Measurements from ENCODE around the gene ERVK3-1.
"Not testable (repeated sequence)": the region's sequence is repeated elsewhere in the genome, so short reads cannot be mapped to it uniquely, and the experiment has no call there.

Gene ERVK3-1

GRCh38 chr19:58305065-58305931 lies at the start of gene ERVK3-1:
Gene ERVK3-1 (plus strand): TSS chr19:58305377. CDS start chr19:58312169, 6,792 bp downstream.
- DNase-seq = peak; percentile 87

DNA sequence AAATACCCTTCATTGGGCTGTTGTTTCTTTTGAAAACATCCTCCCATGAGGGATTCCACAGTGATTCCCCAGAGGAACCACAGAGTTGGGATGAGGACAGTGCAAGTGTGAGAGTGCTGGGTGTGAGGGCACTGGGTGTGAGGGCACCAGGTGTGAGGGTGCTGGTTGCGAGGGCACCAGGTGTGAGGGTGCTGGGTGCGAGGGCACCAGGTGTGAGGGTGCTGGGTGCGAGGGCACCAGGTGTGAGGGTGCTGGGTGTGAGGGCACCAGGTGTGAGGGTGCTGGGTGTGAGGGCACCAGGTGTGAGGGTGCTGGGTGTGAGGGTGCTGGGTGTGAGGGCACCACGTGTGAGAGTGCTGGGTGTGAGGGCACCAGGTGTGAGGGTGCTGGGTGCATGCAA lies 46.9 kb upstream of the ERVK3-1 start:
- not testable (repeated sequence) for DNase-seq

DNA sequence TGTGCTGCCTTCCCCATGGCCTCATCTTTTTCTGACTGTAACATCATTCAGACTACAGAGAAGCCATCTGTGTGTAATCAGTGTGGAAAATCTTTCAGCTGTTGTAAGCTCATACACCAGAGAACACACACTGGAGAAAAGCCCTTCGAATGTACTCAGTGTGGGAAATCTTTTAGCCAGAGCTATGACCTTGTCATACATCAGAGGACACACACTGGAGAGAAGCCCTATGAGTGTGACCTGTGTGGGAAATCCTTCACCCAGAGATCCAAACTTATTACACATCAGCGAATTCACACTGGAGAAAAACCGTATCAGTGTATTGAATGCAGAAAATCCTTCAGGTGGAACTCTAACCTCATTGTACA lies 43.6 kb upstream of the ERVK3-1 start:
- DNase-seq = no peak

DNA sequence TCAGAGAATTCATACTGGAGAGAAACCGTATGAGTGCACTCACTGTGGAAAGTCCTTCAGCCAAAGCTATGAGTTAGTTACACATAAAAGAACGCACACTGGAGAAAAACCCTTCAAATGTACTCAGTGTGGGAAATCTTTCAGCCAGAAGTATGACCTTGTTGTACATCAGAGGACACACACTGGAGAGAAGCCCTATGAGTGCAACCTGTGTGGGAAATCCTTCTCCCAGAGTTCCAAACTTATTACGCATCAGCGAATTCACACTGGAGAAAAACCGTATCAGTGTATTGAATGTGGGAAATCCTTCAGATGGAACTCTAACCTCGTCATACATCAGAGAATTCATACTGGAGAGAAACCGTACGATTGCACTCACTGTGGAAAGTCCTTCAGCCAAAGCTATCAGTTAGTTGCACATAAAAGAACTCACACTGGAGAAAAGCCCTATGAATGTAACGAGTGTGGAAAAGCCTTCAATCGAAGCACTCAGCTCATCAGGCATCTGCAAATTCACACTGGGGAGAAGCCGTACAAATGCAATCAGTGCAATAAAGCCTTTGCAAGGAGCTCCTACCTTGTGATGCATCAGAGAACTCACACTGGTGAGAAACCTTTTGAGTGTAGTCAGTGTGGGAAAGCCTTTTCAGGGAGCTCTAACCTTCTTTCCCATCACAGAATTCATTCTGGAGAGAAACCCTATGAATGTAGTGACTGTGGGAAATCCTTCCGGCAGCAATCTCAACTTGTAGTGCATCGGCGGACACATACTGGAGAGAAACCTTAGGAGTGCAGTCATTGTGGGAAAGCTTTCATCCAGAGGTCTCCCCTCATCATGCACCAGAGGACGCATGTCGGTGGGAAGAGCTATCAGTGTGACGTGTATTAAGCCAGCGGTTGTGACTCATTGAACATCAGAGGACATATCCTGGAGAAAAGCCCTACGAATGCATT lies 42.9 kb upstream of the ERVK3-1 start:
- DNase-seq = no peak

- DNase-seq = no peak
These were observed 42.3 kb upstream of the ERVK3-1 start for GRCh38 chr19:58262922-58263296.

- DNase-seq = no peak
These were observed 40.1 kb upstream of the ERVK3-1 start for GRCh38 chr19:58265100-58265499.

DNA sequence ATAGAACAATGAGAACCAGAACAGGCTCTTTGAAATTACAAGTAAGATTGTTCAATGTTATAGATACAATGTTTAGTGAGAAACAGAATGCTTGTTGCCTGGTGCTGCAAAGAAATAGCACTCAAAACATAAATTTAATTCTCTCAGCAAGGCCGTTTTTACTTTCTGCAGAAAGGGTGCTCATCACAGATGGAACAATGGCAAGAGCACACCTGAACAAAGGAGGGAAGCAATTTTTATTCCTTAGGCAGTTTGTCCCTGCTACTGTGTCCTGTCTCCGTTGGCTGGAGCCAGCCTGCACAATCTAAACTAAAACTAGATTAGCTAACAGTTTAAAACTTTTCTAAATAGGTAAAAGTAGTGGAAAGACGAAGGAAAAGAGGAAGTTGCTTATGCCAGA lies 36.8 kb upstream of the ERVK3-1 start:
- no peak for DNase-seq

- no peak for DNase-seq
These were observed 30.4 kb upstream of the ERVK3-1 start for GRCh38 chr19:58274771-58275201.

DNA sequence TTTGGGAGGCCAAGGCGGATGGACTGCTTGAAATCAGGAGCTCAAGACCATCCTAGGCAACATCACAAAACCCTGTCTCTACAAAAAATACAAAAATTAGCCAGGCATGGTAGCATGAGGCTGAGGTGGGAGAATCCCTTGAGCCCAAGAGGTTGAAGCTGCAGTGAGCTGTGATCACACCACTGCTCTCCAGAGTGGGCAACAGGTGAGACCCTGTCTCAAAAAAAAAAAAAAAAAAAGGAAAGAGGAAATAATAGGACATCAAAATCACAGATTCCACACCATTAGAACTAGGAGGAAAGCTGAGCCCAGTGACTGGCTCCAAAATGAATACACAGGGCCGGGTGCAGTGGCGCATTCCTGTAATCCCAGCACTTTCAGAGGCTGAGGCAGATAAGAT lies 29.6 kb upstream of the ERVK3-1 start:
- DNase-seq = no peak

DNA sequence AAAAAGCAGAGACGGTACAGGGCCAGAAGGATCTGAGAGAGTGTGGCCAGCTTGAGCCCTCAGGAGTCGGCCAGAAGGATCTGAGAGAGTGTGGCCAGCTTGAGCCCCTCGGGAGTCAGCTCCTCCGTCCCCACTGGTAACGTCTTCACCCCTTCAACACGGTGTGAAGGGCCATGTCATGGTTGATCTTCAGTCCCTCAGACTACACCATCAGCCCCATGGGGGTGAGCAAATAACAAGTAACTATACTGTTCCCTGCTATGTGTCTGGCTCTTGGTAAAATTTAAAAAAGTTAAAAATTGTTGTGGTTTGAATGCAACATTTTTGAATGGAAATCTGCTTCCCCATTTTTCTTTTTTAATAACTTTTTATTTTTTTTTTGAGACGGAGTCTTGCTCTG lies 28.0 kb upstream of the ERVK3-1 start:
- no peak for DNase-seq

GRCh38 chr19:58277748-58278540 lies 27.2 kb upstream of the ERVK3-1 start:
- DNase-seq = no peak

DNA sequence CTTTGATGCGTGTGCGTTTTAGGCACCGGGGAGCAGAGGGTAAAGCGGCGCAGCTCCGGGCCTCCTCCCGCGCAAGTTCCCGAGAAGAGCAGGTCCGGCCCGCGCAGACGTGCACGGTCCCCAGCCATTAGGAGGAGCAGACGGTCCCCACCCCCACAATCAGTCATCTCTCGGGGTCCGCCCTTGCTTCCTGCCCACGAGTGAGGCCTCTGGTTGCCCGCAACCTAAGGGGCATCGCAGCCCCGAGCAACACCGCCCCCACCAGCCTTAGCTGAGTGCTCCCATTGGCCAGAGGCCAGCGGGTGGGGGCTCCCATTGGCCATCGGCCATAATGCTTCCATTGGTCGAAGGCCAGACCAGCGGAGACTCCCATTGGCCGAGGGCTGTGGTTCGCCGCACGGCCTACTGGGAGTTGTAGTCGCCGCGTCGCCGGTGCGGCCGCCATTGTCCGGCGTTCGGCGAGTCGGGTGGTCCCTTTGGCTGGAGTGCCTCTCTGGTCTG lies 26.6 kb upstream of the ERVK3-1 start, which contains the start of gene ZNF8:
Gene ZNF8, plus strand, starts transcription at position 415 of the 501 bp plus-strand sequence. CDS start 127 bp downstream, outside the sequence.
- DNase-seq = peak; percentile 96

- DNase-seq = peak; percentile 29 to 44
These were observed 25.9 kb upstream of the ERVK3-1 start for GRCh38 chr19:58279042-58279924.

DNA sequence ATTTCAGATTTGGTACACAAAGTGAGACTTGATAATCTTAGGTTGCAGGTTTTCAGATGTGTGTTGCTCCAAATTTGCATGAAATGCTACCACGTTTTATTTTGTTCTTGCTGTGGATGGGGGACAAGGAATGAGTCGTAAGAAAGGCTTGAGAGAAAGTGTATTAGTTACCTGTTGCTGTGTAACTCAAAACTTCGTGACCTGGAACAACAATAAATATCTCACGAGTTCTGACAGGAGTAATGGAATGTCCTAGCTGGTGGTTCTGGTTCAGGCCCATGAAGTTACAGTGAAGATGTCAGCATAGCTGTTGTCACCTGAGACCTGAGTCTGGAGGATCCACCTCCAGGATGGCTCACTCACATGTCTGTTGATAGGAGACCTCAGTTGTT lies 25.3 kb upstream of the ERVK3-1 start:
- no peak for DNase-seq

GRCh38 chr19:58284199-58284598 lies 21.0 kb upstream of the ERVK3-1 start:
- DNase-seq = no peak

DNA sequence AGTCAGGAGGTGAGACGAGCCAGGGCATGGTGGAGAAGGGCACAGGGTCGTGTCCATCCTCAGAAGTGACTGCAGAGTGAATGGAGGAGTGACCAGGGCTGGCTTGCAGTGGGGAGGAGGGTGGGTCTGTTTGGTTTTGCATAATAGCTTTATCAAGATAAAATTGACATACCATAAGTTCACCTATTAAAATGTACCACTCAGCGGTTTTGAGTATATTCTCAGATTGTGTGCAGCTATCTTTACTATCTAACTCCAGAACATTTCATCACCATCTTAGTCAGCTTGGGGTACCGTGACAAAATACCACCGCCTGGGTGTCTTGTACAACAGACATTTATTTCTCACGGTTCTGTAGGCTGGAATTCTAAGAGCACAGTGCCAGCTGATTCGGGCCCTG lies 13.2 kb upstream of the ERVK3-1 start:
- DNase-seq = no peak

DNA sequence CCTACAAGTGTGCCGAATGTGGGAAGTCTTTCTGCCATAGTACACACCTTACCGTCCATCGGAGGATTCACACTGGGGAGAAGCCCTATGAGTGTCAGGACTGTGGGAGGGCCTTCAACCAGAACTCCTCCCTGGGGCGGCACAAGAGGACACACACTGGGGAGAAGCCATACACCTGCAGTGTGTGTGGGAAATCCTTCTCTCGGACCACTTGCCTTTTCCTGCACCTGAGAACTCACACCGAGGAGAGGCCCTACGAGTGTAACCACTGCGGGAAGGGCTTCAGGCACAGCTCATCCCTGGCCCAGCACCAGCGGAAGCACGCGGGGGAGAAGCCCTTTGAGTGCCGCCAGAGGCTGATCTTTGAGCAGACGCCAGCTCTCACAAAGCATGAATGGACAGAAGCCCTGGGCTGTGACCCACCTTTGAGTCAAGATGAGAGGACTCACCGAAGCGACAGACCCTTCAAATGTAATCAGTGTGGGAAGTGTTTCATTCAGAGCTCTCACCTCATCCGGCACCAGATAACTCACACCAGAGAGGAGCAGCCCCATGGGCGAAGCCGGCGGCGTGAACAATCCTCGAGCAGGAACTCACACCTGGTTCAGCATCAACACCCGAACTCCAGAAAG lies 10.3 kb upstream of the ERVK3-1 start:
- DNase-seq = no peak

- no peak for DNase-seq
These were observed 9.1 kb upstream of the ERVK3-1 start for GRCh38 chr19:58296104-58296503.

DNA sequence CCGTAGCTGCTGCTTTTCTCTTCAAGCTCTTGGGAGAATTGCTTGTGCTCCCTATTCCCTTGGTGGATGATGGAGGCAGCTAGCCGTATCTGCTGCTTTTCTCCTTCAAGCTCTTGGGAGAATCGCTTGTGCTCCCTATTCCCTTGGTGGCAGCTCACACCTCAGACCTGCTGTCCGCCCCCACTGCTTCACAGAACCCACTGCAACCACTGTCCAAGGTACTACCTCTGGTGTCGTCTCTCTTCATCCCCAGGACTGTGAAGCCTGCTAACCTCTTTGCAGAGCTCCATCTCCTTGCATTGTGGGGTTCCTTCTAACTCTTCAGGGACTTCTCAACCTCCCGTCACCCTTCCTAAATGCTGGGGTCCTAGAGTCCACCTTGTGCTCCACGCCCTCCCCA lies 4.6 kb upstream of the ERVK3-1 start:
- DNase-seq = no peak

DNA sequence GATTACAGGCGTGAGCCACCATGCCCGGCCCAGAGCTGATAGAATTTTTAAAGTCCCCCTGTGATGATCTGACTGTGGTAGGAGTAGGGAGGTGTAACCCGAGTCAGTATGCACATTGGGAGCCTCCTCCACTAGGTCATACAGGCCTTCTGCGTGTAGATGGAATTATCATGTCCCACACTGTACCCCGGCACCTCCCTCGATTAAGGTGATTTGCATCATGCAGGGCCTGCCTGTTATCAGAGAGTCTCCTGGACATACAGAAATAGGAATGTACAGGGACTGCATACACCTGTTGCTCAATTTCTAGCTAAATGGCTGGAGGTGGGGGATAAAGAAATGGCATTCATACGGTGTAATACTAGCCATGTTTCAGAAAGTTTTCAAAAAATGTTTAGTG lies 922 bp upstream of the ERVK3-1 start:
- DNase-seq = no peak

- no peak for DNase-seq
These were observed 471 bp upstream of the ERVK3-1 start for GRCh38 chr19:58304748-58305064.
